Mucosa of descending colon (tissue), 3 donors: ENCODE measurements around the gene RUNX1. TPM values are rescaled to one million over a fixed set of nuclear protein-coding genes. Genes with fewer than 3 reads are reported as not detected.

ENCODE experiments used
- ATAC-seq: fragments of 200-7000 bp; cut with Tn5 transposase; one replicate; pipeline ENCODE4 v1.9.1; 2020; ENCODE audit warnings: mild to moderate bottlenecking, moderate library complexity
- DNase-seq, 3 donors: peaks; one replicate each; pipeline ENCODE4 v3.0.0-alpha.2; 2020
- H3K36me3 ChIP-seq: fragments of 200-600 bp; one replicate; pipeline ENCODE4 v1.8.0; 2021; ENCODE audit warnings: low read depth, mild to moderate bottlenecking
- H3K4me1 ChIP-seq: fragments of 200-600 bp; one replicate; pipeline ENCODE4 v1.8.0; 2021; ENCODE audit warnings: low read depth, mild to moderate bottlenecking
- H3K4me3 ChIP-seq: fragments of 200-600 bp; one replicate; pipeline ENCODE4 v1.8.0; 2021; ENCODE audit warnings: mild to moderate bottlenecking
- H3K9me3 ChIP-seq: fragments of 200-600 bp; one replicate; pipeline ENCODE4 v1.8.0; 2021; ENCODE audit warnings: mild to moderate bottlenecking
- CTCF ChIP-seq: fragments of 200-600 bp; IDR thresholded peaks from one replicate; pipeline ENCODE4 v1.8.0; 2022; ENCODE audit warnings: antibody characterized with exemption, mild to moderate bottlenecking
- intact Hi-C, 2 donors: fragments of 100-400 bp; cut with DNase I in 1 of 2; cut with micrococcal nuclease in 1 of 2; formaldehyde crosslinking; loops; one replicate each; pipeline versions ENCODE4 v1.11.0 to v1.11.1; 2022; cut with DNase I, micrococcal nuclease
- long read RNA-seq, 2 donors: library from polyadenylated mRNA; unstranded; transcript quantifications; one replicate each; pipeline ENCODE4 v2.0.0, GENCODE V29; 2019 to 2021
- total RNA-seq, 3 donors: library from RNA; stranded (reverse); fragmentation: NEBNext Ultra II Directional in 2 of 3; extraction: Animal tissue kit (Norgen Biotek cat#: 25700) in 2 of 3; gene quantifications; one replicate each; pipeline versions ENCODE4 v1.2.1 to v1.2.4, GENCODE V29; 2021 to 2023
- donor health status: DM: no; HTN: no; CAD: no; lungs with moderate emphysema.
- donor health status: DM: no; HTN: no; CAD: no.
- donor health status: DM: no; HTN: yes; CAD: no.

Gene RUNX1
- total RNA-seq = 10 to 100 TPM; 16.5 to 29.4 (median 24.0) TPM
- long read RNA-seq, donor 1, partial matches to known transcripts = 0 of 1 reads
- long read RNA-seq, donor 1, other reads (novel, unspliced or antisense) = 1 of 1 reads
- long read RNA-seq, donor 2, partial matches to known transcripts = 0 of 3 reads
- long read RNA-seq, donor 2, other reads (novel, unspliced or antisense) = 3 of 3 reads

- H3K4me3 ChIP-seq = no peak within 1 kb of the TSS
- TF ChIP-seq CTCF = no peak
- no peaks in the 10 kb centered on the region for H3K9me3 ChIP-seq
- peak in 1 of 3 donors; percentile 53 for DNase-seq
- no peaks in the 10 kb centered on the region for H3K36me3 ChIP-seq
- ATAC-seq = peak; percentile 31
- H3K4me1 ChIP-seq = peaks cover 24% of the 10 kb centered on the region
- intact Hi-C loops = loop anchor here in 1 of 2 donors (10.0 kb wide), 1 partner anchor 154 kb away; no protein-coding TSS in a partner anchor
These were observed at the start of gene RUNX1 for GRCh38 chr21:35048706-35049617. Gene RUNX1, minus strand, starts transcription at chr21:35049302.

GRCh38 chr21:35097525-35097924, 48.4 kb upstream of the RUNX1 start:
- intact Hi-C loops = no loop called here
- ATAC-seq (no peak), DNase-seq (no peak)
- TF ChIP-seq CTCF = no peak
- Histone ChIP-seq H3K9me3 (no peaks in the 10 kb centered on the region), H3K36me3 (no peaks in the 10 kb centered on the region), H3K4me1 (no peaks in the 10 kb centered on the region), H3K4me3 (no peak overlapping the region)

- Histone ChIP-seq H3K4me1 (no peaks in the 10 kb centered on the region), H3K36me3 (no peaks in the 10 kb centered on the region), H3K9me3 (no peaks in the 10 kb centered on the region), H3K4me3 (no peak overlapping the region)
- intact Hi-C loops = no loop called here
- DNase-seq (no peak), ATAC-seq (no peak)
- TF ChIP-seq CTCF = no peak
These were observed 47.9 kb upstream of the RUNX1 start for GRCh38 chr21:35096959-35097358.

GRCh38 chr21:35095859-35096291, 46.8 kb upstream of the RUNX1 start:
- intact Hi-C loops = no loop called here
- ATAC-seq (no peak), DNase-seq (no peak)
- Histone ChIP-seq H3K4me3 (no peak overlapping the region), H3K36me3 (no peaks in the 10 kb centered on the region), H3K9me3 (no peaks in the 10 kb centered on the region), H3K4me1 (no peaks in the 10 kb centered on the region)
- no peak for TF ChIP-seq CTCF

- intact Hi-C loops = no loop called here
- no peak for TF ChIP-seq CTCF
- ATAC-seq (no peak), DNase-seq (no peak)
- no peaks in the 10 kb centered on the region for H3K36me3 ChIP-seq
- no peaks in the 10 kb centered on the region for H3K9me3 ChIP-seq
- H3K4me3 ChIP-seq = no peak overlapping the region
- no peaks in the 10 kb centered on the region for H3K4me1 ChIP-seq
These were observed 44.4 kb upstream of the RUNX1 start for GRCh38 chr21:35093514-35093913.
